Stimulated activated CD4-positive, alpha-beta T cell treated with anti-CD3 and anti-CD28 coated beads, Interleukin-12 subunit alpha, Interleukin-12 subunit beta, amount 100 ng/mL, for 4 hours (primary cell): ENCODE results near the gene PIK3C2A.
"Not testable (repeated sequence)": the region's sequence is repeated elsewhere in the genome, so short reads cannot be mapped to it uniquely, and the experiment has no call there.

Experiments used
- DNase-seq: peaks from one replicate; pipeline ENCODE4 v3.0.0-alpha.2; 2020

The PIK3C2A gene, protein sequence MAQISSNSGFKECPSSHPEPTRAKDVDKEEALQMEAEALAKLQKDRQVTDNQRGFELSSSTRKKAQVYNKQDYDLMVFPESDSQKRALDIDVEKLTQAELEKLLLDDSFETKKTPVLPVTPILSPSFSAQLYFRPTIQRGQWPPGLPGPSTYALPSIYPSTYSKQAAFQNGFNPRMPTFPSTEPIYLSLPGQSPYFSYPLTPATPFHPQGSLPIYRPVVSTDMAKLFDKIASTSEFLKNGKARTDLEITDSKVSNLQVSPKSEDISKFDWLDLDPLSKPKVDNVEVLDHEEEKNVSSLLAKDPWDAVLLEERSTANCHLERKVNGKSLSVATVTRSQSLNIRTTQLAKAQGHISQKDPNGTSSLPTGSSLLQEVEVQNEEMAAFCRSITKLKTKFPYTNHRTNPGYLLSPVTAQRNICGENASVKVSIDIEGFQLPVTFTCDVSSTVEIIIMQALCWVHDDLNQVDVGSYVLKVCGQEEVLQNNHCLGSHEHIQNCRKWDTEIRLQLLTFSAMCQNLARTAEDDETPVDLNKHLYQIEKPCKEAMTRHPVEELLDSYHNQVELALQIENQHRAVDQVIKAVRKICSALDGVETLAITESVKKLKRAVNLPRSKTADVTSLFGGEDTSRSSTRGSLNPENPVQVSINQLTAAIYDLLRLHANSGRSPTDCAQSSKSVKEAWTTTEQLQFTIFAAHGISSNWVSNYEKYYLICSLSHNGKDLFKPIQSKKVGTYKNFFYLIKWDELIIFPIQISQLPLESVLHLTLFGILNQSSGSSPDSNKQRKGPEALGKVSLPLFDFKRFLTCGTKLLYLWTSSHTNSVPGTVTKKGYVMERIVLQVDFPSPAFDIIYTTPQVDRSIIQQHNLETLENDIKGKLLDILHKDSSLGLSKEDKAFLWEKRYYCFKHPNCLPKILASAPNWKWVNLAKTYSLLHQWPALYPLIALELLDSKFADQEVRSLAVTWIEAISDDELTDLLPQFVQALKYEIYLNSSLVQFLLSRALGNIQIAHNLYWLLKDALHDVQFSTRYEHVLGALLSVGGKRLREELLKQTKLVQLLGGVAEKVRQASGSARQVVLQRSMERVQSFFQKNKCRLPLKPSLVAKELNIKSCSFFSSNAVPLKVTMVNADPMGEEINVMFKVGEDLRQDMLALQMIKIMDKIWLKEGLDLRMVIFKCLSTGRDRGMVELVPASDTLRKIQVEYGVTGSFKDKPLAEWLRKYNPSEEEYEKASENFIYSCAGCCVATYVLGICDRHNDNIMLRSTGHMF (N-terminal part only)

DNA sequence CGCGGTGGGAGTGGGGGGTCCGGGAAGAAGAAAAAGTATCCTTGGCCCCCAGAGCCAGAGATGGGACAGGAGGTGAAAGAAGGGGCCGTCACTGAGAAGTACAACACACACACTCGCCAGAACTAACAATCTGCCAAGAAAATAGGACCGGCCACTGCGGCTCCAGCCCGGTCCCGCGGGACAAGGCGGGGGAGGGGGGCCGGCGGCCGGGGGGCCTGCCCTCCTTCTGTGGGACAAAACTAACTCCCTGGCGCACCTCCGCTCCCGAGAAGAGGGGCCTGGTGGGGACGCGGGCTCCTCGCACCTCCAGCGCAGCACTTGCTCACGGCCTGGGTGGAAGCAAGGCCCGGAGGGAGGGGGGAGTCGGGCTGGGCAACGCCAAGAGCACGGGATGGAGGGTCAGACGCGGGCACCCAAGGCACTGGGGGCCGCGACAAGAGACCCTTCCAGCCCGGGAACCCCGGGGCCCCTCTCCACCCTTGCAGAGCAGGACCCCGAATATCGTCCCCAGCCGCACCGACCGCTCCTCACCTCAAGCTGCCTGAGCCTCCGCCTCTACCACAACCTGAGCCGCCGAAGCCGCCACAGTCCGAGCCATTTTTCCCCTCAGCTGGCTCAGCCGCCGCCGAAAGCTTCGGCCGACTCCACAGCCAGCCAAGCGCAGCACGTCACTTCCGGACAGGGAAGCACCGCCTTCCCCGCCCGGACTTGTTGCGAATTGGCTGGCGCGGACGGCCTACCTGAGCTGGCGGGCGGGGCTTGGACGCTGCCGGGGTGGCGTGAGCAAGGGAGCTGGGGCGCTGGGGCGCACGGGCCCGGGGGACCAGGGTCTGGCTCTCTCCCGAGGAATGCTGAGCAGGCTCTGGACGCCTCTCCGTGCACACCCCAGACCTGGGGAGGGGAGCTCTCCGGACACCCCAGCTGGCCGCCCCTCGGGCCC, at the start of gene PIK3C2A:
Gene PIK3C2A, minus strand, starts transcription at position 670 of the 940 bp plus-strand sequence. CDS start 38,245 bp downstream, outside the sequence.
- peak; percentile 94 for DNase-seq

DNA sequence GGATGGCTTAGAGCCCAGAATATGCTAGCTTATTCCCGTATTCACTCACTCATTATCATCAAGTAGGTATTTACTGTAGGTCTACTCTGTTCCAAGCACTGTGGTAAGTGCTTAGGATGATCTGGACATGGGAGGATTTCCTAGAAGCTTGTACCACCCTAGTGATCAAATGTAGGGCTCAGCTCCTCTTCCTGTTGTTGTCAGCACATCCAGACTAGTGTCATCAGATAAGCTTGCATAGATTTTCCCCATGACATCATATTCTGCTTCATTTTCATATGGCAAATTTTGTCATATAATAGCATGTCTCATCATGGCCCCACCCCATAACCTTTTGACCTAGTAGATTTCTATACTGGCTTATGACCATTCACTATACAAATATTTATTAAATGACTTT, 49.4 kb upstream of the PIK3C2A start:
- DNase-seq, result no peak

DNA sequence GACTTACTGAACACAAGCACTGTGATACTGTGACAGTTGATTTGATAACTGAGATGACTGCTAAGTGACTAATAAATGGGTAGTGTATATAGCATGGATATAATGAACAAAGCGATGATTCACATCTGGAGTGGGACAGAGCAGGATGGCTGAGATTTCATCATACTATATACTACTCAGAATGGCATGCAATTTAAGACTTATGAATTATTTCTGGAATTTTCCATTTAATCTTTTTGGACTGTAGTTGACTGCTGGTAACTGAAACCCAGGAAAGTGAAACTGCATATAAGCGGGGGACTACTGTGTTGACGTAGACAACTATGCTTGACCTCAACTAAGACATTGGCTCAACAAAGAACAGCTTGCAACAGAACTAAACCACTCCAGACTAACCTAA, 48.7 kb upstream of the PIK3C2A start:
- DNase-seq, result no peak

DNA sequence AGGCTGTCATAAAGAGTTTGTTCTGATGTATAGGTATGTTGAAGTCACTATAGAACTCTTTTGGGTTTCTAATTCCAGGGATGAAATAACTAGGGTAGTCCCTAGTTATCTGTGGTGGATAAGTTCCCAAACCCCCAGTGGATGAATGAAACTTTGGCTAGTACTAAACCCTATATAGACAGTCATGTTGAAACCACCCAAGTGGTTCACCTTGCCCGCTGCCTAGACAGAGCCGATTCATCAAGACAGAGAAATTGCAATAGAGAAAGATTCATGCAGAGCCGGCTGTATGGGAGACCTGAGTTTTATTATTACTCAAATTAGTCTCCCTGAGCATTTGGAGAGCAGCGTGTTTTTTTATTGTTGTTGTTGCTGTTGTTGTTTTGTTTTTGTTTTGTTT, 44.9 kb upstream of the PIK3C2A start:
- DNase-seq, result no peak

DNA sequence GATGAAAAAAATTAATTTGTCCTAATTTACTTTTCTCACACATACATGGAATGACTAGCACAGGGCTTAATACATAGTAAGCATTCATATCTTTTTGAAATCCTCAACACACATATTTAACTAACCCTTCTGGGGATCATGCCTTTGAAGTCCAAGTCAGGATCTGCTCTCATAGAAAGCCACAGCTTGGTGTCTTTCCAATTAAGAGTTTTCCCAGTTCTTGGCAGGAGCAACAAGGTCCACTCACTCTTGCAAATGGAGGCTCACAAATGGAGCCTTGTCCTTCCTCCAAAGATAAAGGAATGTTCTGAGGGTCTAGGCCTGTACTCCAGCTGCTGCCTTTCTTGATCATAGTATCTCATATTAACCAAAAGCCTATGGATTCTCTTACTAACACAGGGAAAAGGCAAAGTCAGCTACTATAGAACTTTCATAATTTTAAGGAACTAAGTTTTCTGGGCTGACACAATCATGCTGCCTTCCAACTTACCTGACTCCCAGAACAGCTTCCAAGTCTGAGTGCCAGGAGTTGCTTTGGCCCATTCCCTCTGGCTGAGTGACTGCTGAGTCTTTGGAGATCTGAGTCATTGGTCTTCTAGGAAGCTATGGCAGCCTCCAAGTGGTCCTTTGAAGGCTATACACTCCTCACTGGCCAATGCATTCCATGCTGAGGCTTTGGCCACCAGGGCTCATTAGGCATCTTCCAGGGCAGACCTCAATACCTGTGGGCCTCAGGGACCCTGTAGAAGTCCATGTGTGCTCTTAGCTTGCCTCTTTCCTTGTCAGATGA, 43.0 kb upstream of the PIK3C2A start:
- no peak for DNase-seq

DNA sequence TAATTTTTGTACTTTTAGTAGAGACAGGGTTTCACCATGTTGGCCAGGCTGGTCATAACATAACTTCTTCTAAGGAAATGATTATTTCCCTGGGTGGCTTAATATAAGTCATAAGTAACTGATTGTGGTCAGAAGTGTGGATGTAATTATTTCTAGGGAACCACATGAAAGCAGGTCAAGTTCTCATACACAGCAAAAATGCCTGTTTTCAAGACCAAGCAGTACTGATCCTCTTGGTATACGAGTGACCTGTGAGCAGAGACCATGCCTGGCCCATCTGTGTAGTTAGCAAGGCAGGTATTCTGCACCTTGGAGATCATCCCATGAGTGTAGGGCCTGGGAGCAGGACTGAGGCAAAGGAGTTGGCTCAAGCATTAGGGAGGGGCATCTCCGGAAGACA, 36.3 kb upstream of the PIK3C2A start:
- DNase-seq, result no peak

DNA sequence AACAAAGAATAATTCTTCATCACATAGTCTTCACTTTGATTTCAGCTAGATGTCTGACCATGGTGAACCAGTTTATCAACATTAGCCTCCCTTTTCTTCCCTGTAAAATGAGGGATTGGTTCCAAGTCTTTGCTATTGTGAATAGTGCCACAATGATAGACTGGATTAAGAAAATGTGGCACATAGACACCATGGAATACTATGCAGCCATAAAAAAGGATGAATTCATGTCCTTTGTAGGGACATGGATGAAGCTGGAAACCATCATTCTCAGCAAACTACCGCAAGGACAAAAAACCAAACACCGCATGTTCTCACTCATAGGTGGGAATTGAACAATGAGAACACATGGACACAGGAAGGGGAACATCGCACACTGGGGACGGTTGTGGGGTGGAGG, 35.2 kb upstream of the PIK3C2A start:
- not testable (repeated sequence) for DNase-seq

DNA sequence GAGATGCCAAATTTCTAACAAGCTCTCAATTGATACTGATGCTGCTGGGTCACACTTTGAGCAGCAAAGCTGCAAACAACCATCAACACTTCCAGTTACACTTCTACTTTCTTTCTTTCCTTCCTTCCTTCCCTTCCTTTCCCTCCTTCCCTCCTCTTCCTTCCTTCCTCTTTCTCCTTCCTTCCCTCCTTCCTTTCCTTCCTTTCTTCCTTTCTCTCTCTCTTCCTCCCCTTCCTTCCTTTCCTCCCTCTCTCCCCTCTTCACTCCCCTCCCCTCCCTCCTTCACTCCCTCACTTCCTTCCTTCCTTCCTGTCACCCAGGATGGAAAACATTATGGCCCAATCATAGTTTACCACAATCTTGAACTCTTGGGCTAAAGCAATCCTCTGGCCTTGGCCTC, 33.0 kb upstream of the PIK3C2A start:
- DNase-seq, result no peak

DNA sequence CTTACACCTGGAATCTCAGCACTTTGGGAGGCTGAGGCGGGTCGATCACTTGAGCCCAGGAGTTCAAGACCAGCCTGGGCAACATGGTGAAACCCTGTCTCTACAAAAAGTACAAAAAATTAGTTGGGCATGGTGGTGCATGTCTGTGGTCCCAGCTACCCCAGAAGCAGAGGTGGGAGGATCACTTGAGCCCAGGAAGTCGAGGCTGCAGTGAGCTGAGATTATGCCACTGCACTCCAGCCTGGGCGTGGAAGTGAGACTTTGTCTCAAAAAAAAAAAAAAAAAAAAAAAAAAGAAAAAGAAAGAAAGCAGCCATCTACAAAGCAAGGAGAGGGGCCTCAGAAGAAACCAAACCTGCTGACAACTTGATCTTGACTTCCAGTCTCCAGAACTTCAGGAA, 32.1 kb upstream of the PIK3C2A start:
- not testable (repeated sequence) for DNase-seq

DNA sequence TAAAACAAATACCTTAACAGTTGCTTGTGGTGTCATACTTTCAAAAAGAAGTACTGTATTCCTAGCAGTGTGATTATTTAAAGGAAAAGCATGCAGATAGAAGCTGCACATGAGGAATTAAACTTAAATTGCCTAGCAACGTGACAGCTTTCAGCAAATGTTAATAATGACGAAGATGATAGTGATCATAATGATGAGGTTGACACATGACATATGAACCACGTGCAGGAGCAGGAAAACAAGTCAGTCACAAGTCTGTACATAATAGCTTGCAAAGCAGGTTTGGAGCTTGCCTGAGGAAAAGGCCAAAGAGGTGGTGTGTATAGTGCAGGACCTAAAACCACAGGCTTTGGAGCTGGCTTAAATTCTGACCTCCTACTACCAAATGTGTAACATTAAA, 30.6 kb upstream of the PIK3C2A start:
- no peak for DNase-seq

DNA sequence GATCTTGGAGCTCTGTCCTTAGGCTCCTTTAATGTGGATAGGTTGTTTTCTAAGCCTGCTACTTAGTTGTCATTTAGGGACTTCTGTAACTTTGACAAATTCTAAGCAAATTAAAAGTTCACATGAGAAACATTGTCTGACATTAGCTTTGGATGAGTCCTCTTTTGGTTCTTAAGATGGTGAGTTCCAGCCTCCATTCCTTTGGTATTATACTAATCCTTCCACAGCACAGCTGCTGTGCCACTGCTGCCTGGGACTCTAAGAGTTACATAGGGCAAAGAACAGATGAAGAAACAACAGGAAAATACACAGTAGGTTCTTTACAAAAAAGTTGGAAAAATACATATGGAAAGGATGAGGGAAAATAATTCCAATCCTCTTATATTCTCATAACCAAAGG, 25.3 kb upstream of the PIK3C2A start:
- DNase-seq, result no peak

DNA sequence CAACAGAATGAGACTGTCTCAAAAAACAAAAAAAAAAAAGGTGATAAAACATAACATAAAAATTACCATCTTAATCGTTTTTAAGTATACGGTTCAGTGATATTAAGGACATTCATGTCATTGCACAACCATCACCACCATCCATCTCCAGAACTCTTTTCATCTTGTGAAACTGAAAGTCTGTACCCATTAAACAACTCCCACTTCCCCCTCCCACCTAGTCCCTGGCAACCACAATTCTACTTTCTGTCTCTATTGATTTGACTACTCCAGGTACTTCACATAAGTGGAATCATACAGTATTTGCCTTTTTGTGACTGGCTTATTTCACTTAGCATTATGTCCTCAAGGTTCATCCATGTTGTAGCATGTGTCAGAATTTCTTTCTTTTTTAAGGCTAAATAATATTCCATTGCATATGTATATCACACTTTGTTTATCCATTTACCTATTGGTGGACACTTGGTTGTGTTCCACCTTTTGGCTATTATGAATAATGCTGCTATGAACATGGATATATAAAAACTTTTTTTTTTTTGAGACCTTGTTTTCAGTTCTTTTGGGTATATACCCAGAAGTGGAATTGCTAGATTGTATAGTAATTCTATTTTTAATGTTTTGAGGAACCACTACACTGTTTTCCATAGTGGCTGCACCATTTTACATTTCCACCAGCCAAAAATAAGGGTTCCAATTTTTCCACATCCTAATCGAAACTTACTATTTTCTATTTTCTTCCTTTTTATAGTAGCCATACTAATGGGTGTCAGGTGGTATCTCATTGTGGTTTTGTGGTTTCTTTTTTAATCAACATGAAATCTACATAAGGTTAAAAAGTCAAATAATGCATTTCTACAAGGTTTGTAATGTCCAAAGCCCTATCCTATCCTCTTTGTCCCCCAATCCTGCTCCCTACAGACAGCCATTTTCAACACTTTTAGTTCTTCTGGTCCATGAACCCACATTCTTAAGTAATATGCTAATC, 23.4 kb upstream of the PIK3C2A start:
- DNase-seq, result no peak

DNA sequence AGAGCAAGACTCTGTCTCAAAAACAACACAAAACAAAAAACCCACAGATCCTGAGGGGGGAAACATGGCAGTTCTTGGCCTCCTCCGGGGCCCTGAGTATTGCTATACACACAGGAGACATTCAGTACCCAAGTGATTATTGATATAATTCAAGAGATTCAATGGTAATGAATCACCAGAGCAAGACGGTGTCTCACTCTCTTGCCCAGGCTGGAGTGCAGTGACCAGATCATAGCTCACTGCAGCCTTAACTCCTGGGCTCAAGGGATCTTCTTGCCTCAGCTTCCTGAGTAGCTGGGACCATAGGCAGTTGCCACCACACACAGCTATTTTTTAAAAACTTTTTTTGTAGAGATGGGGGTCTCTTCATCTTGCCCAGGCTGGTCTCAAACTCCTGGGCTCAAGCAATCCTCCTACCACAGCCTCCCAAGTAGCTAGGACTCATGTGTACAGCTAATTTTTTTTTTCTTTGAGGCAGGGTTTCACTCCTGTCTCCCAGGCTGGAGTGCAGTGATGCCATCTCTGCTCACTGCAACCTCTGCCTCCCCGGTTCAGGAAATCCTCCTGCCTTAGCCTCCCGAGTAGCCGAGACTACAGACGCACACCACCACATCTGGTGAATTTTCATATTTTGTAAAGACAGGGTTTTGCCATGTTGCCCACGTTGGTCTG, 21.8 kb upstream of the PIK3C2A start:
- DNase-seq, result no peak

DNA sequence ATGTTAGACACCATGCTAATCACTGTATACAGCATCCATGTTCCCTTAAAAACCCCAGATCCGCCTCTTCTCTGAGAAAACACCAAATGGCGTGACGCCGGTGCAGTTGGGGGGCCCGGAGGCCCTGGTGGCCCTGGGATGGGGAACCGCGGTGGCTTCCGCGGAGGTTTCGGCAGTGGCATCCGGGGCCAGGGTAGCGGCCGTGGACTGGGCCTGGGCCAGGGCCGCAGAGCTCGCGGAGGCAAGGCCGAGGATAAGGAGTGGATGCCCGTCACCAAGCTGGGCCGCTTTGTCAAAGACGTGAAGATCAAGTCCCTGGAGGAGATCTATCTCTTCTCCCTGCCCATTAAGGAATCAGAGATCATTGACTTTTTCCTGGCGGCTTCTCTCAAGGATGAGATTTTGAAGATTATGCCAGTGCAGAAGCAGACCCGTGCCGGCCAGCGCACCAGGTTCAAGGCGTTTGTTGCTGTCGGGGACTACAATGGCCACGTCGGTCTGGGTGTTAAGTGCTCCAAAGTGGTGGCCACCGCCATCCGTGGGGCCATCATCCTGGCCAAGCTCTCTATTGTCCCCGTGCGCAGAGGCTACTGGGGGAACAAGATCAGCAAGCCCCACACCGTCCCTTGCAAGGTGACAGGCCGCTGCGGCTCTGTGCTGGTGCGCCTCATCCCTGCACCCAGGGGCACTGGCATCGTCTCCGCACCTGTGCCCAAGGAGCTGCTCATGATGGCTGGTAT, 20.6 kb upstream of the PIK3C2A start:
- DNase-seq, result not testable (repeated sequence)

DNA sequence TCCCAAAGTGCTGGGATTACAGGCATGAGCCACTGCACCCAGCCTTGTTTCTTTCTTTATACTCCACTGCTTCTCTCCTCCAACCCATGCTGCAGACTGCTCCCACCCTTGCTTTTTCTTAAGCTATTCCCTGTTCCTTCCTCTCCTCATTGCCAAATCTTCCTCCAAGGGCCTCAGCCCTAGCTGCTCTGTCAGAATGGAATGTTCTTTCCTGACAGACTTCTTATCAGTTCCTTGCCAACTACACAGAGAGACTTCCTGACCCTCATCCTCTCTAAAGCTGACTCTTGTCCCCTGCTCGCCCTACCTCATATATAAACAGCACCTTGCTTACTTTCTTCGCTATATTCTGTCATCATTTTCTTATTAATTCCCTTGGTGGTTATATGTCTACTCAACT, 16.9 kb upstream of the PIK3C2A start:
- no peak for DNase-seq

DNA sequence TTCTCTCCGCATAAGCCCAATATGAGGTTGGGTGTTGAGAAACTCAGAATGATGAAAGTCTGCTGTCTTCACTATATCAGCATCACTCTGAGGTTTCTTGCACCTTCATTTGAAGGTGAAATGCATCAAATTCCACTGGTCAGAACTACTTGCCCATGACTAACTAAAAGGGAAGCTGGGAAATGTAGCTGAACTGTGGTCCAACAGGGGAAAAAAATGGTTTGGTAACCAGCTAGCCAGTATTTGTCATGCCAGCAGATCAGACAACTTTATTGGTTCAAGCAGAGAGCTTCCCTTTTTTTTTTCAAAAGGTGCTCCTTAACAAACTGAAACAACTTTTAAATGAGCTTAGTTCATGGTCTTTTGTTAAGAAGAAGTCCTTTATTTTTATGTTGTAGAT, 14.2 kb upstream of the PIK3C2A start:
- no peak for DNase-seq

DNA sequence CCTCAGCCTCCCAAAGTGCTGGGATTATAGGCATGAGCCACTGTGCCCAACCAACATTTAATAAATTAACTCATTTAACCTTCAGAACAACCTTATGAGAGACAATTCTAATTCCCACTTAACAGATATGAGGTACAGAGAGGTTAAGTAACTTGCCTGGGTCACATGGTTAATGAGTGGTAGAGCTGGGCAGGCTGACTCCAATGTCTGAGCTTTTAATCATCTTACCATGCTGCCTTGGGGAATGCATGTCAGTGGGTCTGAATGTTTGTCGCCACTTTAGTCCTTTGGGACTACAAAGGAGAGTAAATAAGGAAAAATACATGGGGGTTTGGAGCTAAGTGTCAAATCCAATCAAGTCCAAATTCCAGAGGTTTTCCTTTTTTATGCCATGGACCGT, 11.2 kb upstream of the PIK3C2A start:
- no peak for DNase-seq

DNA sequence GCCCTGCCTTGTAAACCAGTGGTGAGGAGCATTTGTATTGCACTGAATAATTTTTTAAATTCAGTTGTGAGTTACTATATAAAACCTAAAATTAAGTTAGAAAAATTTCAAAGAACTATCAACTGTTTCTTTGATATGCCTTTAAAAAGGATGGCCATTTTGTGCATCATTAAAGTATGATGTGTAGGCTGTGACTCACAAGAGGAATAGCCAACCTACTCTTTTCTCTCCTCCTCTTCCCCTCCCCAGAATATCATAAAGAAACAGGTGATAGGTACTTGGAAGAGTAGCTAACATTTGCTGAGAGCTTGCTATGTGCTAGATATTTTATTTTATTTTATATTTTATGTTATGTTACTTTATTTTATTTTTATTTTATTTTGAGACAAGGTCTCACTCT, 10.6 kb upstream of the PIK3C2A start:
- no peak for DNase-seq

DNA sequence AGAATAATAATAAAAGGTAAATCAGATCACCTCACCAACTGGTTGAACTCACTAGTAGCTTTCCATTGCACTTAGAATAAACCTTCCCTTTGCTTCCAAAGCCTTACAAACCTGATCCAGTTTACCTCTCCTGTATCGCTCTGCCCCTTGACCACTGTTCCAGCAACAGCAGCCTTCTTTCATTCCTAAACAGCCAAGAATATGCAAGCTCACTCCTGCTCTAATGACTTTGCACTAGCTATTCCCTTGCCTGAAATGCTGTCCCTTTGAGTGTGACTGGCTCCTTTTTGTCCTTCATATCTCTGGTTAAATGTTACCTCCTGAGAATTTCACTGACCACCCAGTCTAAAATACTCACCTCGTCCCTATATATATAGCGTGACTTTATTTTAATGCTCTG, 9.6 kb upstream of the PIK3C2A start:
- no peak for DNase-seq
